ENCODE results near the gene ATOX1. TPM values are rescaled to one million over a fixed set of nuclear protein-coding genes. Genes with fewer than 3 reads are reported as not detected.
A peak's percentile ranks its signal among the peaks of the same experiment; 100 is the strongest.

The ATOX1 gene
- total and polyA plus RNA-seq, 2 of the 13 experiments (the other 11 are each of a cell fraction or from before 2014, with no cell fraction given), result 62.4 to 124 TPM

- TF ChIP-seq ZNF280D (CRISPR knock-in tag; IDR thresholded peaks at IDR 0.05) (no peak), EHMT2 (IDR thresholded peaks at IDR 0.05; ENCODE audit: borderline replicate concordance, low read depth, low read length) (no peak), NCOR1 (IDR thresholded peaks at IDR 0.05; ENCODE audit: borderline replicate concordance, low read length) (peak; percentile 67; the same call in 1 of the 2 replicates), SALL1 (CRISPR knock-in tag; IDR thresholded peaks at IDR 0.05) (peak; percentile 74), ZNF784 (CRISPR knock-in tag; IDR thresholded peaks at IDR 0.05; ENCODE audit: borderline replicate concordance) (no peak), SRF (IDR thresholded peaks at IDR 0.05; ENCODE audit: low read depth, low read length) (no peak), ZNF746 (CRISPR knock-in tag; IDR thresholded peaks at IDR 0.05) (no peak), ZNF644 (CRISPR knock-in tag; IDR thresholded peaks at IDR 0.05; ENCODE audit: low read depth) (peak; percentile 69; the same call in 1 of the 2 replicates), ZNF468 (CRISPR knock-in tag; IDR thresholded peaks at IDR 0.05) (no peak), MYC (CRISPR knock-in tag; IDR thresholded peaks at IDR 0.05; ENCODE audit: borderline replicate concordance) (no peak; the same call in 1 of the 2 replicates), STAT5B (CRISPR knock-in tag; IDR thresholded peaks at IDR 0.05) (no peak), PCBP1 (IDR thresholded peaks at IDR 0.05; ENCODE audit: borderline replicate concordance, low read depth, low read length) (no peak), MIER3 (CRISPR knock-in tag; IDR thresholded peaks at IDR 0.05; ENCODE audit: borderline replicate concordance) (0 out of 2 replicates have a peak, but pooled peaks have one; percentile 49), SMARCE1 (IDR thresholded peaks at IDR 0.05; ENCODE audit: borderline replicate concordance) (no peak), SP5 (CRISPR knock-in tag; IDR thresholded peaks at IDR 0.05; ENCODE audit: borderline replicate concordance, low read depth) (peak; percentile 62; the same call in 1 of the 2 replicates), FOSL2 (CRISPR knock-in tag; IDR thresholded peaks at IDR 0.05) (peak; percentile 91), TSC22D2 (CRISPR knock-in tag; IDR thresholded peaks at IDR 0.05; ENCODE audit: borderline replicate concordance) (no peak), ZNF816 (CRISPR knock-in tag; IDR thresholded peaks at IDR 0.05; ENCODE audit: borderline replicate concordance) (no peak), ZXDC (CRISPR knock-in tag; IDR thresholded peaks at IDR 0.05) (no peak), IKZF4 (CRISPR knock-in tag; IDR thresholded peaks at IDR 0.05; ENCODE audit: borderline replicate concordance, low read depth, not compliant biosample characterization) (no peak), DDIT3 (CRISPR knock-in tag; IDR thresholded peaks at IDR 0.05) (no peak), ZNF563 (CRISPR knock-in tag; IDR thresholded peaks at IDR 0.05) (no peak), TMF1 (CRISPR knock-in tag; IDR thresholded peaks at IDR 0.05; ENCODE audit: low read depth) (no peak)
These were observed 64.4 kb downstream of the ATOX1 start (continued) for GRCh38 chr5:151694035-151694485.

All from HepG2 (cell line).